Smooth muscle cell of bladder (primary cell): ENCODE measurements around the gene UBP1. TPM values are rescaled to one million over a fixed set of nuclear protein-coding genes. Genes with fewer than 3 reads are reported as not detected.

Source experiments
- total RNA-seq: library from RNA; depleted of rRNA; stranded (reverse); fragments of >200 nt; gene quantifications from 2 replicates; pipeline ENCODE4 v1.2.3, GENCODE V29; 2014

Gene UBP1
- total RNA-seq: 35.3 and 47.4 TPM in 2 replicates

GRCh38 chr3:33440328-33441224 is at the start of gene UBP1:
UBP1 (minus strand) TSS chr3:33440405; CDS start chr3:33439848, 557 bp downstream.

Other genes with a start within 250 kb of the UBP1 start
- gene SUSD5, start 221.6 kb downstream of the UBP1 start, total RNA-seq: 1.1 and 3.6 TPM in 2 replicates
- gene FBXL2, start 163.0 kb downstream of the UBP1 start, total RNA-seq: 7.3 and 9.8 TPM in 2 replicates